ENCODE data around the gene INPP4B. TPM values are rescaled to one million over a fixed set of nuclear protein-coding genes. Genes with fewer than 3 reads are reported as not detected.

The INPP4B gene
- total RNA-seq, 1 donor: 54.2 TPM

DNA sequence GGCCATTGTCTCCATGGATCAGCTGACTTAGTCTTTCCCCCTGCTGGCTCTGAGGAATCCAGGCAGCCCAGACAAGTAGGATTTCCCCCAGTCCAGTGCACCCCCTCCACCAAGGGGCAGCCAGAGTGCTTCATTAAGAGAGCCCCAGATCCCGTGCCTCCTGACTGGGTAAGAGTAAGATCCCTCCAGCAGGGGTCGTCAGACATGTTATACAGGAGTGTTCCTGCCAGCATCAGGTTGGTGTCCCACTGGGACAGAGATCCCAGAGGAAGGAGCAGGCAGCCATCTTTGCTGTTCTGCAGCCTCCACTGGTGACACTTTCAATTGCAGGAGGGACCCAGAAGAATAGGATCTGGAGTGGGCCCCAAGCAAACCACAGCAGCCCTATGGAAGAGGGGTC is 29.0 kb upstream of the INPP4B start:
- no peak for DNase-seq (ENCODE audit: low read depth)
- no peak for TF ChIP-seq CTCF (IDR thresholded peaks at IDR 0.05; ENCODE audit: insufficient read depth, low read length)

GRCh38 chr4:142874684-142875083 is 28.6 kb upstream of the INPP4B start:
- no peak for TF ChIP-seq CTCF (IDR thresholded peaks at IDR 0.05; ENCODE audit: insufficient read depth, low read length)
- no peak overlapping the region for H3K4me3 ChIP-seq (ENCODE audit: low read depth, low read length)
- no peak for DNase-seq (ENCODE audit: low read depth)

More for the DNA sequence above, 29.0 kb upstream of the INPP4B start:
- H3K4me3 ChIP-seq (ENCODE audit: low read depth, low read length): no peak overlapping the region

DNA sequence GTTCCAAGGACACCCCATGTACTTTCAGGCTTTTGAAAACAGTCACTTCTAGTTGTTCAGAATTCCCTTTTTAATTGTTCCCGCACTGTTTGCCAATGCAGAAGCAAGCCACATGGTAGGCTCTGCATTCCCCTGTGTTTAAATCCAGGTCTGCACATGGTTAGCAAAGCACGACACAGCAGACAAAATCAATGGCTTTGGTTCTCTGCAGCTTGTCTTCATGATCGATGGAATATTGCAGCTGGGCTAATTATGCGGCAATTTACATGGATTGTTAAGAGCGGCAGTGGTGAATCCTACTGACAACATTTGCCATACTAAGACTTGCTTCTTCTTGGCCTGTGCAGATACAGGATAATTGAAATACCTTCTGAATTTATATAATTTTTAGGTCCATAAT is 20.6 kb upstream of the INPP4B start:
- no peak for TF ChIP-seq CTCF (IDR thresholded peaks at IDR 0.05; ENCODE audit: insufficient read depth, low read length)
- DNase-seq (ENCODE audit: low read depth): no peak
- no peak overlapping the region for H3K4me3 ChIP-seq (ENCODE audit: low read depth, low read length)

- no peak for TF ChIP-seq CTCF (IDR thresholded peaks at IDR 0.05; ENCODE audit: insufficient read depth, low read length)
- H3K4me3 ChIP-seq (ENCODE audit: low read depth, low read length): no peak overlapping the region
- DNase-seq (ENCODE audit: low read depth): no peak
Observed at GRCh38 chr4:142861351-142861750, 15.2 kb upstream of the INPP4B start.

DNA sequence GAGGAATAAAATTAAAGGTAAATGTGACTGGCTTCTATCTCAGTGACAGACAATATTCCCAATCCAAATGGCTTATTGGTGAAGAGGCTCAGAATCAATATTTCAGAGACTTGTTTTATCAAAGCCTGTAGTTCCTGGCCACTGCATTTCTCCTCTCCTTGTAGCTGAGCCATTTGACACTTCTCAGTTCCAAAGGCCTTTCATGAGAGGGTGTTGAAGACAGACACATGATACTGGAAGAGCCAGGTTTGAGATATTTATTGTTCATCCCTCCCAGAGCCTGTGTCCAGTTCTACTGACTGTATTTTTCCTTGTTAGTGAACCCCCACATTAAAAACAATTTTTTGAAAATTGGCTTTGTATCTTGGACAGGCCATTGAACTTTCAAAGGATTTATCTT is 12.9 kb upstream of the INPP4B start:
- no peak overlapping the region for H3K4me3 ChIP-seq (ENCODE audit: low read depth, low read length)
- DNase-seq (ENCODE audit: low read depth): no peak
- no peak for TF ChIP-seq CTCF (IDR thresholded peaks at IDR 0.05; ENCODE audit: insufficient read depth, low read length)

GRCh38 chr4:142858446-142858845 is 12.3 kb upstream of the INPP4B start:
- H3K4me3 ChIP-seq (ENCODE audit: low read depth, low read length): no peak overlapping the region
- DNase-seq (ENCODE audit: low read depth): no peak
- no peak for TF ChIP-seq CTCF (IDR thresholded peaks at IDR 0.05; ENCODE audit: insufficient read depth, low read length)

GRCh38 chr4:142856576-142856975 is 10.5 kb upstream of the INPP4B start:
- no peak for DNase-seq (ENCODE audit: low read depth)
- no peak for TF ChIP-seq CTCF (IDR thresholded peaks at IDR 0.05; ENCODE audit: insufficient read depth, low read length)
- no peak overlapping the region for H3K4me3 ChIP-seq (ENCODE audit: low read depth, low read length)
